ENCODE results near the gene EFHC2. TPM values are rescaled to one million over a fixed set of nuclear protein-coding genes. Genes with fewer than 3 reads are reported as not detected.
A peak's percentile ranks its signal among the peaks of the same experiment; 100 is the strongest.
"Not testable (repeated sequence)": the region's sequence is repeated elsewhere in the genome, so short reads cannot be mapped to it uniquely, and the experiment has no call there.

EFHC2 gene
- total RNA-seq, 1 donor from 2014 or later = not detected

DNA sequence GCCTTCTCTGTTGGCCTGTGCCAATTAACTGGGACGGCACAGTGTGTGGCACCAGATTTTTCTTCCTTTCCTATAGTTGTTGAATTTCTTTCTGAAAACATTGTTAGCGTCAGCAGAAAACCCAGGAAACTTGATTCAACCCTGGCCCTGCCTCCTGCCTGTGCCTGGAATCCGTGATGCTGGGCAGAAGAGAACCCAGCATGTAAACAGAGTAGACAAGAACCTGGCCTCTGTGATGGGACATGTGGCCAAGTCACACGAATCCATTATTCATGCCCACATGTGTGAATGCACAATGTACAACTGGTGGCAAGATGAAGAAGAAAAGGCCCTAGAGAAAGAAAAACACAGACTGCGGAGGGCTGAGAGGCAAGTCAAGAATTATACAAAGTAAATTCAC is 111.4 kb downstream of the EFHC2 start:
- DNase-seq = no peak

DNA sequence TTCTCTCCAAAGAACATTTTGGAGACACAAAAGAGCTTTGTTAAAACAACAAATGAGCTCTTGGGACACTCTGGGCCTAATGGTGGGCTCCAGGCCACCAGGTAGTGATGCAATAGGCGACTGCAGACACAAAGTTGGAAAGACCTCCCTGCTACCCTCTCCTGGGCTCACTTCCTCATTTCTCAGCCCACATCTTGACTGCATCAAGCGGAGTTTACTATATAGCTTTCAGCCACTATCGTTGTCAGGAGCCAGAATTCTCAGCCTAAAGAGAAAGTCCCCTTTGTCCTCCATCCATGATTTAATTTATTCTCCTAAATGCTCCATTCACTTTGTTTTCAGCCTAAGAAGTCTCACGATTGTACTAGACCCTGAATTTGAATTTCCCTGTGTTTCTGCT is 114.9 kb downstream of the EFHC2 start:
- no peak for DNase-seq

DNA sequence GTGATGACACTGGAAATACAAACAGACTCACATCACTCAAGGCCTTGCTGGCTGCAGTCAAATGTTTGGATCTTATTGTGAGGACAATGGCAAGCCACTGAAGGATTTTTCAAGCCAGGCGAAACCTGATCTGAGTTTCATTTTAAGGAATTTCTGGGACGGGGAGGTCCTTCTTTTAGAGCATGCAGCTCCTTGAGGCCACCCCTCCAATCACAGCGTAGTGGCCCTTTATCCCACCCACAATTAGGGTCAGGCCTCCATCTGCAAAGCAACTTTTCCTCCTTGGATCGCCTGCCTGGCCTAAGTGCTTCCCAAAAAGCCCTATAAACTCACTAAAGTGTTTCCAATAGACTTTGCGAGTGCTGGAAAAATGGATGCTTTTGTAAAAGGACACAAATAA is 115.5 kb downstream of the EFHC2 start:
- DNase-seq = no peak

DNA sequence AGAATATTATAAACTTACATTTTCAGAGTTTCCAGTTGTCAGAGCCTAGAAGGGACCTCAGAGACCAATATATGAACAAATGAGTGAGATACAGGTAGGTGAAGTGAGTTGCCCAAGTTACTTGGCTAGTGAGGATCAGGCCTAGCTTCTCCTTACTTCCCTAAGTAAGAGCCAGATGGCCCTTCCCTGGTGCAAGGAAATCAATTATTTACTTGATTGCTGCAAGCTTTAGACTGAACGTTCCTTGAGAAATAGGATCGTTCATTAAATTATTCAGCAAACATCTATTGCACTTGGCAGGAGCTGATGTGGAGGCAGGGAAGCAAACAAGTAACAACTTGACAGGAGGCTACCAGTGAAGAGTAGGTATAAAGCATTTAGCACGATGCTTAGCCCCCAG is 117.8 kb downstream of the EFHC2 start:
- DNase-seq = no peak

DNA sequence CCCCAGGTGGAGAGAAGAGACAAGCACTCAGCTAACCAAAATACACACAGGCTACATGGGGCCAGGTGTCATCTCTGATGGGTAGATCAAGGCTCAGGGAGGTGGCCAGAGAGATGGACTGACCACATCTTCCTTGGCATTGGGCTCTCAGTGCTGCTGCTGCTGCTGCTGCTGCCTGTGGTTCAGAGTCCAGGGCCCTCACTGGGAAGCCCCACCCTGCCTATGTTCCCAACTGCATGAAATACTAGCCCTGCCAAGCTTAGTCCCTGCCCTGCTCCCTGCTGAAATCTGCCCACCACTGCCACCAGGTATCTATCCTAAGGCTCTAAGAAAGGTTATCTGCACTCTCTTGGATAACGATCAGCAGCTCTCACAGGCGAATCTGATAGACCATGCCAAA is 118.7 kb downstream of the EFHC2 start:
- DNase-seq = no peak

DNA sequence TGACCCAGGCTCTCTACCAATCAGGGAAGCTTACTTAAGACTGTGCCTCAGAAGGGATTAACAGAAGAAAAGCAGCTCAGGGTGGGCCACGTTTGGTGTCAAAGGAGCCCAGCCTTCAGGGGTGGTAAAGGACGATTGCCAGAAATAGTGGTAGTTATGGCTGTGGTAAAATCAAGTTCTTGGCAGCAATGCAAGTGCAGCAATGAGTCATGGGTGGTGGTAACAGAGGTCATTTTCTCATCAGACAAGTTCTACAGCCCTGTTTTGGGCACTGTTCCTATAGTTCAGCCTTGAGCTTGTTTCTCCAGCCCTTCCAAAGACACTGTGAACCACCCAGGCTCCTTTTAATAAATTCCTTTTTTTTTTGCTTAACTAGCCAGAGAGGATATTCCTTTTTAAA is 120.3 kb downstream of the EFHC2 start:
- peak; percentile 5 for DNase-seq

DNA sequence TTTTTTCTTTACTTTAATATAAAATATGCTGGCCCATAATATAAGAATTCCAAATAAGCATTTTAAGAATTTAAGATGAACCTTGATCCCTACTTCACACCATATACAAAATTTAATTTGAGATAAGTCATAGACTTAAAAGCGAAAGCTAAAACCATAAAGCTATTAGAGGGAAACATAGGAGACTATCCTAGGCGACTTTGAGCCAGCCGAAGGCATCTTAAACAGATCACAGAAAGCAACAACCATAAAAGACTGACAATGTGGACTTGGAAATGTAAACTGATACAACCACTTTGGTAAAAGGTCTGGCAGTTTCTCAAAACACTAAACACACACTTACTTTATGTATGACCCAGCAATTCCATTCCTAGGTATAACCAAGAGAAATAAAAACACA is 125.0 kb downstream of the EFHC2 start:
- DNase-seq = no peak

DNA sequence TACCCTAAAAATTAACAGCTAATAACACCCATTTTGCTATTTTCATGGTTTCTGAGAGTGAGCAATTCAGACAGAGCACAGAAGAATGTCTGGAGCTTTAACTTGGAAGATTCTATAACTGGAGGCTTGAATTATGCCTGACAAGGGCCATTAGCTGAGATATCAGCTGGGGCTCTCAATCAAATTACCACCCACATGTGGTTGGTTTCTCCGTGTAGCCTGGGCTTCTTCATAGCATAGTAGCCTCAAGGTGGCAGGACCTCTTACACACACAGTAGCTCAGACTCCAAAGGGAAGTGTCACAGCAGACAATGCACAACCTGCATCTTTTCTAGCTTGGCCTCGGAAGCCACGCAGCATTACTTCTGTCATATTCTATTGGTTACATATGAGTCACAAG is 127.3 kb downstream of the EFHC2 start:
- no peak for DNase-seq

DNA sequence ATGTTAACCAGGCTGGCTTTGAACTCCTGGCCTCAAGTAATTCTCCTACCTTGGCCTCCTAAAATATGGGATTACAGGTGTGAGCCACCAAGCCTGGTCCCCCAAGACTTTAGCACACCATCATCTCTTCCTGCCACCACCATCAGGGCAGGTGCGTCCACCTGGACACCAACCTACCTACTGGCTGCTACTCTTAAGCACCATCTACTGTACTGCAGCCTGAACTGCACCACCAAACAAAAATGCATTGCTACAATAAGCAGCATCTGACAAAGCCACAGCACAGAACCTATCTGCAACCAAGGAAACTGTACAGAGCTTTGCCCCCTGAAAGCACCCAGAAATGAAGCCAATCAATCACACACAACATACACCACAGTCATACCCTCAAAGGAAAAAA is 139.7 kb downstream of the EFHC2 start:
- no peak for DNase-seq

DNA sequence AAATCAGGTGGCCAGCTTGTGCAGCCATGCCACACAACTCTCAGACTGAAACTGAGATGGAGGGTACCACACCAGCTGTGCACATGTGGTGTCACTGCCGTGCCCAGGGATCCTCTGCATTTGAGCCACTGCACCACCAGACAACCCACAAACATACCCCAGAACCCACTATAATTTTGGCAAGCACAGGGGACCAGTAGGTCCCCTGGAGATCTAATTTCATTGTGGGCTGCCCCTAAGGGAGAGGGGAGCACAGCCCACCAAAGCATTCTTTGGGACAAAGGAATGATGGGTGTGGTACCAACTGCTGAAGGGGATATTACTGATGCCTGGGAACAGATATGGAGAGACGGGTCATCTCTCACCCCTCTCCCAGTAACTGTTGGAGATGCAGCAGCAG is 140.9 kb downstream of the EFHC2 start:
- DNase-seq = no peak

DNA sequence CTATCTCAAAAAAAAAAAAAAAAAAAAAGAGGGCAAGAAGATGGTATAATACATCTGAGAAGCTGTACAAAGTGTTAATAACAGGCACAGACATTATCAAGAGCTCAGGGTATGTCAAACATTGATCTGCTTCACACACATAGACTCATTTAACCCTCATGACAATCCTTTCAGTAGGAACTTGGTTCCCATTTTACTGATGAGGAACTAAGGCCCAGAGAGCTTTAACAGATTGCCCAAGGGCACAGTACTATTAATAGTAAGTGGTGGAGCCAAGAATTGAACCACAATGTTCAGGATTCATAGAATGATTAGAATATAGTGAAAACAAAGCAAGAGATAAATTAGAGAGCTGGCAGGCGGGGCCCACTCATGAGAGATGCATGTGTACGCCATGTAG is 154.4 kb downstream of the EFHC2 start:
- no peak for DNase-seq

DNA sequence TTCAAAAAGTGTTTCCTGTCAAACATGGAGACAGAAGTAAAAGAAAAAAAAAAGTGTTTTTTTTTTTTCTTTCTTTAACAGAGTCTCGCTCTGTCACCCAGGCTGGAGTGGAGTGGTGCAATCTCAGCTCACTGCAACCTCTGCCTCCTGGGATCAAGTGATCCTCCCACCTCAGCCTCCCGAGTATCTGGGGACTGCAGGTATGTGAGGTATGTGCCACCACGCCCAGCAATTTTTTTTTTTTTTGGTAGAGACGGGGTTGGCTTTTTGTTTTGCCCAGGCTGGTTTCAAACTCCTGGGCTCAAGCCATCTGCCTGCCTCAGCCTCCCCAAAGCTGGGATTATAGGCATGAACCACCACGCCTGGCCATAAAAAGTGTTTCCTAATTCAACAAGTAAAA is 155.6 kb downstream of the EFHC2 start:
- not testable (repeated sequence) for DNase-seq

DNA sequence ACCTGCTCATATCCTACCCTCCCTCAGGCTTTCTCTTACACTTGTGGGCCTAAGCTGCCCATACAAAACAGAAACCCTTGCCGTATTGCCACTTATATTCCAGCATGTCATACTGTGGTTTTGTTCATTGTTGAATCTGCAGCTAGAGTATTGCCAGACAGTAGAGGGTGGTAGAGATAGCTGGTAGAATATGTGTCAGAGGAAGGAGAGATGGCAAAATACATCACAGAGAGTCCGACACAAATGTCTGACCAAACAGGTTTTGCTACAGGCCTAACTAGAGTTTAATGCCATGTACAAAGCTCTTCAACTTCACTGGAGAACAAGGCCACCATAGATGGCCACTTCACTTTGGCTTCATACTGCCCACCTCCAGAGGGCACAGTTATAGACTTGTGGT is 160.1 kb downstream of the EFHC2 start:
- DNase-seq = no peak

DNA sequence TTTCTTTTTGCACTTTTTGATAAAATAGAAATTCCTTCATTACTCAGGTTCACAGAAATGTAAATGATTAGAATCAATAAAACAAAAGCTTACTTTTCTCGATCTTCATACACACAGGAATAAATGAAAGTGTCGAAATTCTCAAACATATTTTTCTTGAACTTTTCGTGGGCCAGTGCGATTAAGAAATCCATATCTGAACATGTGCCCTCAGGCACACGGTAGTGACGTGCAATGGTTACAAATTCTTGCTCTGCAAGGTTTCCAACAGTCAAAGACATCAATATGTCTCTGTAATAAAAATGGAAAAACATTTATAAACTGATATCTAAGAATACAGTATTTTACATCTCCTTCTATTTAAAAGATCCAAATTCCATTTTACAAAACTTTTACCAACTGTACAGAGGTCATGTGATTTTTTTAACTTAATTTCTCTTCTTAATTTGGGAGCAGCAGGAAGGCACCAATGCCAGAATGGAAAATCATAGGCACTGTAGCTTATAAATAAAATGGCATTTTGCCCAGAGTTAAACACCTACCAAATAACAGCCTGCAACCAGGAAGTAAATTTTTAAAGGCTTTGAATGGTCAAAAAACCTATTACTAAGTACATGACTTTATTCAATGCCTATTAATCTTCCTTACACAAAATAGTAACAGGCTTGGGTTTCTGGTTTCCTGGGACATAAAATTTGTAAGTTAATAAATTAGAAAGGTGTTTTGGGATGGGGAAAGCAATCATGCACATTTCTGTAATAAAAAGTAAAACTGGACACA is 165.0 kb downstream of the EFHC2 start:
- no peak for DNase-seq

DNA sequence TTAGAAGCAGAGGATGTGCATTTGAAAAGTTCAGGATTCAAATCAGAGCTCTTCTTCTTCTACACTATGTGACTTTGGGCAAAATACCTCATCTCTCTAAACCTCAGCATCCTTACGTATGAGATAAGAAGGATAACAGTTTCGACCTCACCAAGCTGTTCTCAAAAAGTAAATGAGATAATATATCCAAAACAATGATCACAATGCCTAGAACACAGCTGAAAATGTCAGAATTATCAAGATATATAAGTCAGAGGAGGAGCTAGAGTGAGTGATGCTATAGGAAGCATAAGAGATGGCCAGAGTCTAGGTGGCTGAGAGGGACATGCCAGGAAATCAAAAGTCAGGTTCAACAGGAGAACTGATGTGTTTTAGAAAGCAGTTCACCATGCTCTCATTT is 168.0 kb downstream of the EFHC2 start:
- DNase-seq = no peak

DNA sequence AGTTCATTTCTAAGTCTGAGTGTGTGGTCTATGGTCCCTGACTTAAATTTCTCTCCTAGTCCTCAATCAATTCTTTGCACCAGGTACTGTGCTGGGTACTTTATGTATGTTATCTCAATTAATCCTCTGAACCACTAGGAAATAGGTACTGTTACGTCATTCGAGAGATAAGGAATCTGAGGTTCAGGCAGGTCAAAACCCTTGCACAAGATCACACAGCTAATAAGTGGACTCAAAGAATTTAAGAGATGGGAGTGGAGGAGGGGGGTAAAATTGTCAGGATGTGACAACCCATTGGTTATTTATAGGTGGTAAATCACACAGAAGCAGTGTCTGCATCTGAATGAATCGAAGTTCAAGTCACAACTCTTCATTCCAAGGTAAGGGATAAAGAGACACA is 169.4 kb downstream of the EFHC2 start:
- no peak for DNase-seq

DNA sequence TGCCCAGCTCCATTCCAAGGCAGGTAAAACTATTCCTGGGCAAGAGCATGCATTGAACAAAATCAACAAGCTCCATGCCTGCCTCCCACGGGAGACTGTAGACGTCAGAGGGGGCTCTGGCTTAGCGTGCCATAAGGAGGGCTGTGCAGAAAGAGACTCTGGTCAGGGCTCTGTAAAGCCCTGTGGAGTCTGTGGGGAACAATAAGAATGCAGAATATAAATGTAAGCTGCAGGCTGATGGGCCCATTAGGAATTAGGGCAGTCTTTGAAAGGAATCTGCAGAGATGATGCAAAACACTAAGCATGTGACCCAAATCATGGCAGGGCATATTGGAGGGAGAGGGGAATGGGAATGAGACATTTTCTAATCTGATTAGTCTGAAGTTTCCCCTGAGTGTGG is 170.3 kb downstream of the EFHC2 start:
- DNase-seq = no peak

DNA sequence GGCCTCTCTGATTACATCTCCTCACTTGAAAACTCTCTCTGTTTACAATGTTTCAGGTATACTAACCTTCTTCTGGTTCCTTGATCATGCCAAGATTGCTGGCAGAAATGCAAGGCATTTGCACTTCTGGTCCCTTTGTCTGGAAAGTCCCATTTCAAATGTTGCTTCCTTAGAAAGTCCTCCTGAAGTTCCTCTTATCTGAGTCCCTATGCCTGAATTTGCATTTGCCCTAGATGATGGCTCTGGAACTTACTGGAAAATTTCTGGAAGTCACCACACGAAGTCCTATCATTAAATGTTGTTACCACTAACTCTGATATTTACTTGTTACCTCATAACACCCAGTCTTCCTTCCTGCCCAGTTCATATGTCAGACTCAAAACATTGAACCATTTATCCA is 176.4 kb downstream of the EFHC2 start:
- DNase-seq = no peak

DNA sequence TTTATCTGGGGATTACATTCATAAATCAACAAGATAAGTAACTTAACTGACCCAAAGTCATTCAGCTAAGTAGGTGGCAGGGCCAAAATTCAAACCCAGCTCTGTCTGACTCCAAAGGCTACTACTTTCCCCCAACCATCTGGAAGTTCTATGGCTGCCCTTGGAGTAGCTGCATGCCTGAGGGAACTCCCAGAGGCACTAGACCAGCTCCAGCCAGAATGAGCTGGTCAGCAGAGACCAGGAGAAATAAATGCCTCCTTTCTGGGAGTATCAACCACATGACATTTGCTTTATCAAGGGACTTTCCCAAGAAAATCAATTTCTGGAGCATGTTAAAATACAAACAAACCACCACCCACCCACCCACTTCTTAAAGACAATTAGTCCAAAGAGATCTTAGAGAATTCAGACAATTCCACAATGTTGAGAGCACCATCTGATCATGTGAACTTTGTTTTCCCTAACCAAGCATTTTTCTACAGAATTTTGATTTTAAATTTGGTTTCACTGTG is 180.5 kb downstream of the EFHC2 start:
- DNase-seq = no peak

DNA sequence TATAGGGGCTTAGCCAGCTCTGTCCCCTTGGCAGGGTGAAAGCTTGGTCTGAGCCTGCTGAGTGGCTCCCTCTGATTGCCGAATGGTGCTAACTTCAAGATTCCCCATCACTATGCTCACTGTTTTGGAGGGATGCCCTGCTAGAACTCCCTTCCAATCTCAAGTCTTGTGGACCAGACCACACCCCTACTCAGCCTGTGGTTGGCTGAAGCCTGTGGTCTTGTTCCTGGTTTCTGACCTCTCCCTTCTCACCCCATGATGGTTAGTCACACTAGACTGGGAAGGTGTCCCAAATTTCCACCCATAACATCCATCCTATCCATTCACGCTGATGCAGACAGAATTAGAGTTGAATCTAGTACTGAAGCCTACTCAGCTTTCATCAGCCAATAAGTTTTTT is 185.6 kb downstream of the EFHC2 start:
- no peak for DNase-seq

DNA sequence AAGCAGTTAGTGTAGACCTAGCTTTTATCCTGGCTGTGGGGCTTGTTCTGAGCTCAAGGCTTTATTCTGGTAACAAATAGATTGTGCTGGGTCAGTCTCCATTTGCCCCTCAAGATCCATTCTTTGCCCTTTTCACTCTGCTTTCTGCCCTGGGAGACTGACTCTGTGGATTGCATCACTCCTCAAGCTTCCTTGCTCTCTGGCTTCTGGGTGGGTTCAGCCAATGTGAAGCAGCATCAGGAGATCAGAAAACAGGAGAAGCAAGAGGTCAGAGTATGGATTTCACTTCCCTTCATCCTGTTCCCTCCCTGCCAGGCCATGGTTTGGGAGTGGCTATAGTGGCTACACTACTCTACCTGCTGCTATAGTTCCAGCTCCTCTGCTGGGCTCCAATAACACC is 186.2 kb downstream of the EFHC2 start:
- no peak for DNase-seq

DNA sequence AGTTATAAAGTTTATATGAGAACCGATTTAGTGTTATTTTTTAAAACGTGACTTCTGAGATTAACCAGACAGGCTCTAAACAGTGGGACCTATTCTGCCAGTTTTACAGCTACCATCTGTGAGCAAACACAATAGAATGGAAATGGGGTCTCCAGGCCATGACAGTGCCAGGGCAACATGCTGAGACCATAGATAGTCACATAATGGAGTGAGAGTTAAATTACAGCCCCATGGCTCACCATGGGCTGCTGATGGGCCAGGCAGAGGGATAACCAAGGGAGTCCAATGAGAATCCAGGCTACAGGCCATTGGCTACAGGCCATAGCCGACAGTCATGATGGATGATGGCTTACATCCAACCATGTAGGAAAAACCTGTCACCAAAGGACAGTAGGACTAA is 186.7 kb downstream of the EFHC2 start:
- DNase-seq = no peak

DNA sequence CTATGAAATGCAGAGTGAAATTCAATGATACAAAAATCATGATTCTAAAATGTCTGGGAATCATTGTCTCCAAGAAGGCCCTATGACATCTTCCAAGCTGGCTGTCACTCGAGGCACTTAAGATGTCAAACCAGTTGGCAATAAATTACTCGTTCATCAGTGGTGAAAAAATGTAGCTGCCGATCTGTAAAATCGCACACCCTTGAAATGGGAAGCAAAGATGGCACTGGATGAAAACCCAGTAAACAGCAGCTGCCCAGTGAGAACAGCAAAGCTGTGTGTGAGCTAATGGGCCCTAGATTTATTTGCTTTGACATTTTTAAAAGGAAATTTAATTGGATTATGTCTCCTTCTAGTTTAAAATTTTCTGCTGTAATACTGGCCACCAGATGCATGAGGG is 188.3 kb downstream of the EFHC2 start:
- no peak for DNase-seq

DNA sequence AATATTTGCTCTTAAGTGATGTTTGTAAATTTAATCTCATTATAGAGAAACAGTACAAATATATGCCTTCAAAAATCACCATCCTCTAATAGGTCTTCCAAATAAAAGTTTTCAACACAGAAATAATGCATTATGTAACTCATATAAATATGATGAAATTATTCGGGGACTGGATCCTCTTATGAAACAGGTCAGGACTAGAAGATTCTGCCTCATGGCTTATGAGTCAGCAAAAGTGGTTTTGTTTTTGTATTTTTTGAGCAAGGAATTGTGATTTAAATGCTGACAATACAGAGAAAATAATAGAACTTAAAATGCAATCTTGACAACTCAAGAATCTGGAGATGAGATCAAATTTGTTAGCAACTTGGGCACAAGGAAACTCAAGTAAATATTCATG is 190.6 kb downstream of the EFHC2 start:
- DNase-seq = no peak

DNA sequence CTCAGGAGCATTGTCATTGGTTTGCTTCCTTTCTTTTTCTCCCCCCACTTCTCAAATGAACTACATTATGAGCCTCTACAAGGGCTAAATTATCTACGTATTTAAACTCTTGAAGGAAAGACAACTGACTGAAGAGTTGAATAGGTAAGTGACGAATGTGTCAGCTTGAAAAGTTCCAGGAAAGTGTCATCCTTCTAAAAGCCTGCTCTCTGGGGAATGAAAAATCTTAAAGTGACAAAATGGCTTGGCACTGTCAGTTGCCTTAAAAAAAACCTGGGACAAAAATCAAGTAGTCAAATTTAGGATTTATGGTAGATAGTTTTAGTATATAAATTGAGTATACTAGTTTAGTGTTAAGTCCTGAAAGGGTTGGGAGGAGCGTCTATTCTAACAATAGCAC is 196.3 kb downstream of the EFHC2 start:
- DNase-seq = no peak

Data from dermis blood vessel endothelial cell (primary cell).